Smooth muscle cell (in vitro differentiated cells): ENCODE measurements around the gene STK36. TPM values are rescaled to one million over a fixed set of nuclear protein-coding genes. Genes with fewer than 3 reads are reported as not detected.

Source experiments
- DNase-seq: peaks from one replicate; lab custom pipeline; 2025; ENCODE audit not compliant: unreplicated experiment; lab: John Stamatoyannopoulos, UW
- H2AFZ ChIP-seq: fragments of 200-600 bp; sonication (generic); 2 replicates; pipeline ENCODE4 v1.6.0; 2016; ENCODE audit warnings: antibody characterized with exemption, low read depth, mild to moderate bottlenecking
- H3F3A ChIP-seq: fragments of 200-600 bp; sonication (generic); 2 replicates; pipeline ENCODE4 v1.6.0; 2017; ENCODE audit warnings: antibody characterized with exemption, low read depth
- H3K27ac ChIP-seq: fragments of 200-600 bp; sonication (generic); 2 replicates; pipeline ENCODE4 v1.5.1; 2016; ENCODE audit warnings: low read depth, mild to moderate bottlenecking
- H3K27me3 ChIP-seq: fragments of 200-600 bp; sonication (generic); 2 replicates; pipeline ENCODE4 v1.6.1; 2016; ENCODE audit warnings: low read depth, mild to moderate bottlenecking
- H3K36me3 ChIP-seq: fragments of 200-600 bp; sonication (generic); 2 replicates; pipeline ENCODE4 v1.5.1; 2016; ENCODE audit warnings: low read depth
- H3K4me1 ChIP-seq: fragments of 200-600 bp; sonication (generic); 2 replicates; pipeline ENCODE4 v1.5.1; 2016; ENCODE audit warnings: low read depth
- H3K4me2 ChIP-seq: fragments of 200-600 bp; sonication (generic); 2 replicates; pipeline ENCODE4 v1.6.0; 2016; ENCODE audit warnings: mild to moderate bottlenecking
- H3K4me3 ChIP-seq: fragments of 200-600 bp; sonication (generic); 2 replicates; pipeline ENCODE4 v1.5.1; 2016; ENCODE audit warnings: mild to moderate bottlenecking
- H3K79me2 ChIP-seq: fragments of 200-600 bp; sonication (generic); 2 replicates; pipeline ENCODE4 v1.6.0; 2016; ENCODE audit warnings: low read depth, mild to moderate bottlenecking
- H3K9ac ChIP-seq: fragments of 200-600 bp; sonication (generic); 2 replicates; pipeline ENCODE4 v1.6.0; 2016; ENCODE audit warnings: low read depth
- H3K9me3 ChIP-seq: fragments of 200-600 bp; sonication (generic); replicated peaks from 2 replicates; pipeline ENCODE4 v1.5.1; 2016; ENCODE audit warnings: low read depth
- H4K20me1 ChIP-seq: fragments of 200-600 bp; sonication (generic); 2 replicates; pipeline ENCODE4 v1.6.0; 2016; ENCODE audit warnings: low read depth
- CTCF ChIP-seq: fragments of 200-600 bp; sonication (generic); IDR thresholded peaks from 2 replicates; pipeline ENCODE4 v1.5.1; 2017; ENCODE audit warnings: borderline replicate concordance, mild to moderate bottlenecking, antibody characterized with exemption; ENCODE audit not compliant: insufficient read depth, poor library complexity, severe bottlenecking
- WGBS: methylation state at CpG from one replicate; pipeline ENCODE4 v1.1.7; 2016; ENCODE audit warnings: low lambda C conversion rate; 5-methylcytosine and 5-hydroxymethylcytosine counted together
- polyA plus RNA-seq: library from polyadenylated mRNA; unstranded; fragments of >200 nt; fragmentation: Nextera tagmentation; extraction: Ambion mirVana; gene quantifications from 2 replicates; pipeline ENCODE4 v1.2.1, GENCODE V29; 2016
- total RNA-seq: library from RNA; depleted of rRNA; stranded (reverse); fragments of >200 nt; gene quantifications from 2 replicates; pipeline ENCODE4 v1.2.3, GENCODE V29; 2014

STK36 gene
- total and polyA plus RNA-seq, 2 experiments from 2014 or later, result 18.8 to 22.7 TPM

DNA sequence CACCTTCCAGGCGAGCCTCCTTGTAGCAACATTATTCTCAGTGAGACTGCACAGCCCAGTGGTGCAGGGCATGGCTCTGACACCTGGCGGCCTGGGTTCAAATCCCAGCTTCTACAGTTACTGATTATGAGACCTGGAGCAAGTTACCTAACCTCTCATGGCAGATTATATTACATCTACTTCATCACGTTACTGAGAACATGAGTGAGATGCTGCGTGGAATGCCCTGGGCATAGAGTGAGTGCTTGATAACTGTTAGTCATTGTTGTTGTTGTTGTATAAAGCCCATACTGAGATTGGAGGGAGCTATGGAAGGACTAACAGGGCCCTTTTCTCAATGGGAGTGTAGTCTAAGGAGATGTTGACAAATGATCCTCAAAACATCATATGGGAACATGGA is 45.5 kb upstream of the STK36 start:
- WGBS, result 96% methylated on average over 4 of the region's 4 CpGs
- DNase-seq, result no peak
- no peaks in the 10 kb centered on the region for H3K9me3 ChIP-seq

GRCh38 chr2:218627939-218628338 is 43.9 kb upstream of the STK36 start:
- Histone ChIP-seq H3K27ac (no peak overlapping the region), H3K79me2 (no peaks in the 10 kb centered on the region), H2AFZ (no peak overlapping the region), H3K27me3 (no peaks in the 10 kb centered on the region), H3K36me3 (no peaks in the 10 kb centered on the region), H3K4me2 (no peak overlapping the region), H3K4me3 (no peak overlapping the region), H4K20me1 (no peaks in the 10 kb centered on the region), H3K9ac (no peak overlapping the region), H3K9me3 (no peaks in the 10 kb centered on the region), H3F3A (no peaks in the 10 kb centered on the region), H3K4me1 (no peaks in the 10 kb centered on the region)
- no peak for TF ChIP-seq CTCF
- 96% methylated on average over 4 of the region's 4 CpGs for WGBS
- no peak for DNase-seq

More for the DNA sequence above, 45.5 kb upstream of the STK36 start:
- H3K9ac ChIP-seq, result no peak overlapping the region
- no peak overlapping the region for H2AFZ ChIP-seq
- H3K79me2 ChIP-seq, result no peaks in the 10 kb centered on the region
- H4K20me1 ChIP-seq, result no peaks in the 10 kb centered on the region
- no peak overlapping the region for H3K4me3 ChIP-seq
- no peak overlapping the region for H3K4me2 ChIP-seq
- H3K36me3 ChIP-seq, result no peaks in the 10 kb centered on the region
- no peak overlapping the region for H3K27ac ChIP-seq
- TF ChIP-seq CTCF, result no peak
- no peaks in the 10 kb centered on the region for H3F3A ChIP-seq
- no peaks in the 10 kb centered on the region for H3K4me1 ChIP-seq
- H3K27me3 ChIP-seq, result no peaks in the 10 kb centered on the region

GRCh38 chr2:218631837-218632236 is 40.0 kb upstream of the STK36 start:
- Histone ChIP-seq H3K4me1 (no peaks in the 10 kb centered on the region), H3K27me3 (no peaks in the 10 kb centered on the region), H3K27ac (no peak overlapping the region), H3F3A (no peaks in the 10 kb centered on the region), H2AFZ (no peak overlapping the region), H3K4me2 (no peak overlapping the region), H3K79me2 (no peaks in the 10 kb centered on the region), H3K9ac (no peak overlapping the region), H3K36me3 (peaks cover 5% of the 10 kb centered on the region), H4K20me1 (no peaks in the 10 kb centered on the region), H3K9me3 (no peaks in the 10 kb centered on the region), H3K4me3 (no peak overlapping the region)
- 89% methylated on average over 4 of the region's 4 CpGs for WGBS
- no peak for DNase-seq
- no peak for TF ChIP-seq CTCF

DNA sequence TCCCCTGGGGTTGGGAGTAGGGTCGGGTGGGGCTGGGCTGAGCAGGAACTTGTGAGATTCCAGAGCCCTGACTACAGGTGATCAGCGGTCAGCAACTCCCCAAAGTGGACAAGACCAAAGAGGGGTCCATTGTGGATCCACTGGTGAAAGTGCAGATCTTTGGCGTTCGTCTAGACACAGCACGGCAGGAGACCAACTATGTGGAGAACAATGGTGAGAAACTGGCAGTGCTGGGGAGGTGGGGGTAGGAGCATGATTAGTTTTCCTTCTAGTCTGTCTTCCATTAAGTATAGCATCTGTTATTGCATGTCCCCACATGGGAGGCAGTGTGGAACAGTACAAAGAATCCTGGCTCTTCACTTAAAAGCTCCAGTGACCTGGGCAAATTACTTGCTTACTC is 36.2 kb upstream of the STK36 start:
- Histone ChIP-seq H3K4me1 (no peaks in the 10 kb centered on the region), H3K9me3 (no peaks in the 10 kb centered on the region), H3F3A (no peaks in the 10 kb centered on the region), H2AFZ (no peak overlapping the region), H3K9ac (no peak overlapping the region), H3K4me3 (no peak overlapping the region), H4K20me1 (no peaks in the 10 kb centered on the region), H3K27ac (no peak overlapping the region), H3K4me2 (no peak overlapping the region), H3K79me2 (no peaks in the 10 kb centered on the region), H3K27me3 (no peaks in the 10 kb centered on the region), H3K36me3 (peaks cover 5% of the 10 kb centered on the region)
- WGBS, result 97% methylated on average over 5 of the region's 5 CpGs
- no peak for TF ChIP-seq CTCF
- DNase-seq, result no peak
